ENCODE measurements around the gene MDFI.

DNA sequence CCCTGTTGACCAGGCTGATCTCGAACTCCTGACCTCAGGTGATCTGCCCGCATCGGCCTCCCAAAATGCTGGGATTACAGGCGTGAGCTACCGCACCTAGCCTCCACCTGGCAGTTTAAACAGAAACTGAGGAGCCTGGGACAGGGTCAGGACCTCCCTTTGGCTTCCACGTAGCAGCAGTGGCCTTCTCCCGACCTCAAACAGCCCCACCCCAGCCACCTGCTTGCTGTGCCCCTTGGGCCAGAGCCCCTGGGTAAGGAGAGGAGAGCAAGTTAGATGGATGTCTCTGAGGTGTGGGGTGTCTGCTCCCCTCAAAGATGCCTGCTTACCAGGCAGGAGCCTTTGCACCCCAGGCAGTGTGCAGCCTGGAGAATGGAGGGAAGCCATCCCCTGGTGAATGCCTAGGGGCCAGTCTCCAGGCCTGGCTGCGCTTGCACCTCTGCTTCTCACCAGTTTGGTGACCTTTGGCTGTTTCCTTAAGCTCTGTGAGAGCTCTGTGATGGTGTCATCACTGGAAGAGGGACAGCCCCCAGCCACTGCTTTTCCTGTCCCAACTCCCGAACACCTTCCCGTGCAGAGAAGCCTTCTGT is 42.1 kb upstream of the MDFI start:
- TF ChIP-seq, protein P1, sequence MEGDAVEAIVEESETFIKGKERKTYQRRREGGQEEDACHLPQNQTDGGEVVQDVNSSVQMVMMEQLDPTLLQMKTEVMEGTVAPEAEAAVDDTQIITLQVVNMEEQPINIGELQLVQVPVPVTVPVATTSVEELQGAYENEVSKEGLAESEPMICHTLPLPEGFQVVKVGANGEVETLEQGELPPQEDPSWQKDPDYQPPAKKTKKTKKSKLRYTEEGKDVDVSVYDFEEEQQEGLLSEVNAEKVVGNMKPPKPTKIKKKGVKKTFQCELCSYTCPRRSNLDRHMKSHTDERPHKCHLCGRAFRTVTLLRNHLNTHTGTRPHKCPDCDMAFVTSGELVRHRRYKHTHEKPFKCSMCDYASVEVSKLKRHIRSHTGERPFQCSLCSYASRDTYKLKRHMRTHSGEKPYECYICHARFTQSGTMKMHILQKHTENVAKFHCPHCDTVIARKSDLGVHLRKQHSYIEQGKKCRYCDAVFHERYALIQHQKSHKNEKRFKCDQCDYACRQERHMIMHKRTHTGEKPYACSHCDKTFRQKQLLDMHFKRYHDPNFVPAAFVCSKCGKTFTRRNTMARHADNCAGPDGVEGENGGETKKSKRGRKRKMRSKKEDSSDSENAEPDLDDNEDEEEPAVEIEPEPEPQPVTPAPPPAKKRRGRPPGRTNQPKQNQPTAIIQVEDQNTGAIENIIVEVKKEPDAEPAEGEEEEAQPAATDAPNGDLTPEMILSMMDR (conservative IDR thresholded peaks at IDR 0.05; ENCODE audit: low read depth in 2 of 2): no peak
- TF ChIP-seq, protein P2, sequence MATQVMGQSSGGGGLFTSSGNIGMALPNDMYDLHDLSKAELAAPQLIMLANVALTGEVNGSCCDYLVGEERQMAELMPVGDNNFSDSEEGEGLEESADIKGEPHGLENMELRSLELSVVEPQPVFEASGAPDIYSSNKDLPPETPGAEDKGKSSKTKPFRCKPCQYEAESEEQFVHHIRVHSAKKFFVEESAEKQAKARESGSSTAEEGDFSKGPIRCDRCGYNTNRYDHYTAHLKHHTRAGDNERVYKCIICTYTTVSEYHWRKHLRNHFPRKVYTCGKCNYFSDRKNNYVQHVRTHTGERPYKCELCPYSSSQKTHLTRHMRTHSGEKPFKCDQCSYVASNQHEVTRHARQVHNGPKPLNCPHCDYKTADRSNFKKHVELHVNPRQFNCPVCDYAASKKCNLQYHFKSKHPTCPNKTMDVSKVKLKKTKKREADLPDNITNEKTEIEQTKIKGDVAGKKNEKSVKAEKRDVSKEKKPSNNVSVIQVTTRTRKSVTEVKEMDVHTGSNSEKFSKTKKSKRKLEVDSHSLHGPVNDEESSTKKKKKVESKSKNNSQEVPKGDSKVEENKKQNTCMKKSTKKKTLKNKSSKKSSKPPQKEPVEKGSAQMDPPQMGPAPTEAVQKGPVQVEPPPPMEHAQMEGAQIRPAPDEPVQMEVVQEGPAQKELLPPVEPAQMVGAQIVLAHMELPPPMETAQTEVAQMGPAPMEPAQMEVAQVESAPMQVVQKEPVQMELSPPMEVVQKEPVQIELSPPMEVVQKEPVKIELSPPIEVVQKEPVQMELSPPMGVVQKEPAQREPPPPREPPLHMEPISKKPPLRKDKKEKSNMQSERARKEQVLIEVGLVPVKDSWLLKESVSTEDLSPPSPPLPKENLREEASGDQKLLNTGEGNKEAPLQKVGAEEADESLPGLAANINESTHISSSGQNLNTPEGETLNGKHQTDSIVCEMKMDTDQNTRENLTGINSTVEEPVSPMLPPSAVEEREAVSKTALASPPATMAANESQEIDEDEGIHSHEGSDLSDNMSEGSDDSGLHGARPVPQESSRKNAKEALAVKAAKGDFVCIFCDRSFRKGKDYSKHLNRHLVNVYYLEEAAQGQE (IDR thresholded peaks at IDR 0.05; ENCODE audit: unreplicated experiment): no peak
- TF ChIP-seq EZH2phosphoT487 (IDR thresholded peaks at IDR 0.05; ENCODE audit: unreplicated experiment): no peak
